ELR (cell line): ENCODE measurements around the gene PTGIS.

Experiments
- DNase-seq: peaks from one replicate; pipeline ENCODE4 v3.0.0-alpha.2; 2015; ENCODE audit warnings: low read depth

Gene PTGIS

GRCh38 chr20:49595811-49596561 is 28.0 kb upstream of the PTGIS start:
- peak; percentile 86 for DNase-seq

- DNase-seq = no peak
Observed at GRCh38 chr20:49595346-49595745, 27.4 kb upstream of the PTGIS start.

DNA sequence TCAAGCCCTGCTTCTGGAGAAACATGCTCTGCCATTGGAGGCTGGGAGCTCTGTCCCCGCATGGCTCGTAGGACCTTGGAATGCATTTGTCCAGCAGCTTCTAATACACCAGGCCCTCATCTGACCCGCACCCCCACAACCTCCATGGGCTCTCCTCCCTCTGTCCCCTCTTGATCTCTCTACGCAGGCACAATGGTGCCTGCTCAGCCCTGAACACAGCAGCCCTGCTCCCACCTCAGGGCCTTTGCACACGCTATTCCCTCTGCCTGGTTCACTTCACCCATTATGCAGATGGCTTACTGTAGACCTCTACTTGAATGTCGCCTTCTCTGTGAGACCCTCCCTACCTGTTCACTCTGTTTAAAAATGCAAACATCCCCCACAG is 27.0 kb upstream of the PTGIS start:
- no peak for DNase-seq

DNA sequence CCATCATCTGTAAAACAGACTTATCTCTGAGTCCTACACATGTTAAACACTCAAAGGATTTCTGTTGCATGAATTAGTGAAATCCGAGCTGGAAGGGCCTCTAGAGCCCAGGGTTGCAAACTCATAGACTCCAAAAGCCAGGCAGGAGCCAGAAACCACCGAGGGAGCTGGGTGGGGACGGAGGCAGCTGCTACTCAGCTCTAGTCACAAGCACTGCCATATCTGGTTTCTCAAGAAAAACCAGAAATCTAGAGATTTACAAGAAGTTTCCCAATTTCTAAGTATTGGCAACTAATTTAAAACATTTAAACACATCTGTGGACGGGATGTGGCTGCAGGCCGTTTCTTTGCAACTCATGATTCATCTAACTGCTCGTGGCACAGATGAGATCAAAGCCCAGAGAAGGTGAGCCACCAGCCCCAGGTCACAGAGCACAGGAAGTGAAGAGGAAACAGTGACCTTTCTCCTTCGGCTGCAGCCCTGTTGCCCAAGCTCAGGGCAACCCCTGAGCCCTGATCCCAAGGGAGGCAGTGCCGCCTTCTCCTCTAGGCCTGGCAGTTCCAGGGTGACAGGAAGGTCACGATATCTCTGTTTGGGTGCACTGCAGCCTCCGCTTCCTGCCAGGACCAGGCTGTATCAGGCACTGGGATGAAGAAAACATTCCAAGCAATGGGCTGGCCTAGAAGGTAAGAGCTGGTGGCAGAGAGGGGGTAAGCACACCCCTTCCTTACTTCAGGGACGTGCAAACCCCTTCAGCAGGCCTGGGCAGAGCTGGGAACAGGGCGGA is 26.4 kb upstream of the PTGIS start:
- DNase-seq = peak; percentile 59

DNA sequence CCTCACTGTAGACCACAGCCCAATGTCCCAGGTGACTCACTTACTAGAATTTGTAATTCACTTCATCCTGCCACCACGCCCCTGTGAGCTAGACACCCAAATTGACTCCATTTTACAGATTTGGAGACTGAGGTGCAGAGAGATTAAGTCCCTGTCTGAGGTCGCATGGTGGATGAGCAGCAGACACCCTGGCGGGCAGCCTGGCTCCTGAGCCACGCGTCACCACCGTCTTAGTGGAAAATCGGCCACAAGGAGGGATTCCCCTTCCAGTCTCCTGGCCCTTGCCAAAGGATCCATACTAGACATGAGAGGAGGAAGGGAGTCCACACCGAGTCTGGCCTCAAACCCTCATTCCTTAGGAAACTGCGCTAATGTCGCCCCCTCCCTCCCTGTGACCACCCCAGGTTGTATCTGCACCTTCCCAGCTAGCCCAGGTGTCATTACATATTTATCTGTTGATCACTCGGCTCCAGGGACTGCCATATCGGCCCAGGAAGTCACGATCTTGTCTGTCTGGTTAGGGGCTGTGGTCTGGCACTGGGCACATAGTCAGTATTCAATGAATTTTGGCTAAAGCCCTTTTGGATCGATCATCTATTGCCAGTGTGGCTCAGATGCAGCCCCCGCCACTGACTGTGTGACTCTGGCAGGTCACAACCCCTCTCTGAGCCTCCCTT is 25.7 kb upstream of the PTGIS start:
- DNase-seq = peak; percentile 42

GRCh38 chr20:49592120-49592519 is 24.2 kb upstream of the PTGIS start:
- DNase-seq = no peak

- no peak for DNase-seq
Observed at GRCh38 chr20:49591217-49591865, 23.4 kb upstream of the PTGIS start.

DNA sequence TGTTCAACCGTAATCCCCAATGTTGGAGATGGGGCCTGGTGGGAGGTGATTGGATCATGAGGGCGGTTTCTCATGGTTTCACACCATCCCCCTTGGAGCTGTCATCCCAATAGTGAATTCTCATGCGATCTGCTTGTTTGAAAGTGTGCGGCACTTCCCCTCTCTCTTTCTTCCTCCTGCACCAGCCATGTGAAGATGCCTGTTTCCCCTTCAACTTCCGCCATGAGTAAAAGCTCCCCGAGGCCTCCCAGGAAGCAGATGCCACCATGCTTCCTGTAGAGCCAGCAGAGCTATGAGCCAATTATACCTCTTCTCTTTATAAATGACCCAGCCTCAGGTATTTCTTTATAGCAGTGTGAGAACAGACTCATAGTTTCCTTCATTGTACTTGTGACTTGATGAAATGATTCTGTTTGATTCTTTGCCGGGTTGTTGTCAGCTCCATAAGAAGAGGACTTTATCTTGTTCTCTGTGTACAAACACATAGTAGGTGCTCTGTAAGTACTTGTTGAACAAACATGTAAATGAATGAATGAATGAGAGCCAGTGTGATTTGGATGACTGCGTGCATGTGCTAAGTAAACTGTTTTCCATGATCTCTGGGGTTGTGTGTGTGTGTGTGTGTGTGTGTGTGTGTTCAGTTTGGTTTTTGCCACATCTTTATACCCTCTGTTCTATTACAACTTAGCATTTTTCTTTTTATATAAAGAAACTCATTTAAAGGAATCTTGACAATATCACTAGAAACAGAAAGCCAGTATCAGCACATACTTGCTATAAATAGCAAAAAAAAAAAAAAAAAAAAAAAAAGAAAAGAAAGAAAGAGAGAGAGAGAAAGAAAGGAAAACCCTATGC is 22.5 kb upstream of the PTGIS start:
- no peak for DNase-seq

- DNase-seq = no peak
Observed at GRCh38 chr20:49589747-49590146, 21.8 kb upstream of the PTGIS start.

GRCh38 chr20:49587111-49587570 is 19.2 kb upstream of the PTGIS start:
- DNase-seq = no peak

GRCh38 chr20:49585585-49586245 is 17.8 kb upstream of the PTGIS start:
- DNase-seq = no peak

- DNase-seq = no peak
Observed at GRCh38 chr20:49584418-49585382, 16.8 kb upstream of the PTGIS start.

DNA sequence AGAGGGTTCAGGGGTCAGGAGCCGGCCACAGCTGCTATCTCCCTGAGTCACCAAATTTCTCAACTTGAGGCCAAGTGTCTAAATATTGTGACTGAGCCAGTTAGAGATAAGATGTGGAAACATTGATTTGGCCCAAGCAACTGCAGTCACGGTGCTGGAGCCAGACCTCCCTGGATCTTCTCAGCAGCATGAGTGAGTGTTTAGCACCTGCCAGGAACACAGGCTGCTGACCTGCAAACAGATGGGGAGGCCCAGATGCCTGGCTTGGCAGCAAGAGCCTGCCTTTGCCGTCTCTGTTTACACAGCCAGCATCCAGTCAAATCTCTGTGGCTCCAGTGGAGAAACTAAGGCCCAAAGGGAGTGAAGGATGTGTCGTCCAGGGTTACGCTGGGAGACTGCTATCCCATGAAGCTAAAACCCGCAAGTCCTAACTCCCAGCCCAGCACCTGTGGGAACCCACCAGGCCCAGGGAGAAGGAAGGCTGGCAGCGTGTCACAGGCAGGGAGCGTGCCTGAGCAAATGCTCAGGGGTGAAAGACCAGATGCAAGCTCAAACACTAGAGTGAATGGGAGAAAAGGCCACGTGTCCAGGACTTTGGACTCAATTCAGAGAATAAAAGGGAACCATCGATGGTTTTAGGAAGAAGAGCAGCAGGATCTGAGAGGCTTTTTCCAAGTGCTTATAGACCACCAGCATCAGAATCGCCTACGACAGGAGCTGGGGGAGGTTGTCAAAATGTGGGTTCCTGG is 15.9 kb upstream of the PTGIS start:
- peak; percentile 47 for DNase-seq

DNA sequence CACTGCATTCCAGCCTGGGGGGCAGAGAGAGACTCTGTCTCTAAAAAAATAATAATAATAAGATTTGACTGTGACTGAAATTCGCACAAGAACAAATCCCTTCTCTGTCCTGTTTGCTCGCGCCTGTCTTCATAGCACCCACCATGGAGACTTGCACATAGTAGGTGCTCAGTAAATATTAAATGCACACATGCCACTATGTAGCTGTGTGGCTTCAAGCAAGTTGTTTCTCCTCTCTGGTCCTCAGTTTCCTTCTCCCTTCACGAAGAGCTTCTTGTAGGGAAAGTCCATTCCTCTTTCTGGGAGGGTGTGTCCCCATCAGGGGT is 15.4 kb upstream of the PTGIS start:
- no peak for DNase-seq

DNA sequence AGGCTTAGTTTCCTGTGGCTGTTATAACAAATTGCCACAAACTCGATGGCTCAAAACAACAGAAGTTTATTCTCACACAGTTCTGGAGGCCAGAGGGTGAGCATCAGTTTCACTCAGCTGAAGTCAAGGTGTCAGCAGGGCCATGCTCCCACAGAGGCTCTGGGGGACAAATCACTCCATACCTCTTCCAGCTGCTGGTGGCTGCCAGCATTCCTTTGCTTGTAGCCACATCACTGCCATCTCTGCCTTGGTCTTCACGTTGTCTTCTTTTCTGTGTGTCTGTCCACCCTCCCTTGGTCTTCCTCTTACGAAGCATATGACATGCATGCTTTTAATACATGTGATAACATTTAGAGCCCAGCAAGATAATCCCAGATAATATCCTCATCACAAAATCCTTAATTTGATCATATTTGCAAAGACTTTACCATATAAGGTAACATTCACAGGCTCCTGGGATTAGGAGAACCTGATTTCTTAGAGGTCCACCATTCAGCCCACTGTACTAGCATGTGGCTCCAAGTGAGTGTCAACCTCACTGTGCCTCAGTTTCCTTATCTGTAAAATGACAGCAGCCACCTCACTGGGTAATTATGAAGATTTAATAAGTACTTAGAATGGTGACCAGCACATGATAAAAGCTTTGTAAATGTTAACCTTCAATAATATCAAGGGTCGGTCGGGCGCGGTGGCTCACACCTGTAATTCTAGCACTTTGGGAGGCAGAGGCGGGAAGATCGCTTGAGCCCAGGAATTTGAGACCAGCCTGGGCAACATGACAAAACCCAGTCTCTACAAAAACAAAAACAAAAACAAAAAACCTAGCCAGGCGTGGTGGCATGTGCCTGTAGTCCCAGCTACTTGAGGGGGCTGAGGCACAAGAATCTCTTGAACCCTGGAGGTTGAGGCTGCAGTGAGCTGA is 14.7 kb upstream of the PTGIS start:
- no peak for DNase-seq

DNA sequence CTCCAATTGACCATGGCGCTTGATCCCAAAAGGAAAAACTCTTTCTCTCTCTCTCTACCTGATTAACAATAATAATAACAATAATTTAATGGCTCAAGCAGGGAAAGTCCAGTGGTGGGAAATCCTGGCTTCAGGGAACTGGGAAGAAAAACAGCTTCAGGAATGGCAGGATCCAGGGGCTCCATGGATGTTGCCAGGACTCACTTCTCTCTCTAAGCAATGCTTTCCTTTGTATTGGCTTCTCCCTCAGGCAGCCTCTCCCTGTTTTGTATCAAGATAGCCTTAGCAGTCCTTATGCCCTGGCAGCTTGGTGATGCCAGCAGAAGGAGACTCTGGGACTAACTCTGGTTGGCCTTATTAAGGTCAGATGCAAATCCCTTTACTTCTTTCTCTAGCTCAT is 13.5 kb upstream of the PTGIS start:
- no peak for DNase-seq

DNA sequence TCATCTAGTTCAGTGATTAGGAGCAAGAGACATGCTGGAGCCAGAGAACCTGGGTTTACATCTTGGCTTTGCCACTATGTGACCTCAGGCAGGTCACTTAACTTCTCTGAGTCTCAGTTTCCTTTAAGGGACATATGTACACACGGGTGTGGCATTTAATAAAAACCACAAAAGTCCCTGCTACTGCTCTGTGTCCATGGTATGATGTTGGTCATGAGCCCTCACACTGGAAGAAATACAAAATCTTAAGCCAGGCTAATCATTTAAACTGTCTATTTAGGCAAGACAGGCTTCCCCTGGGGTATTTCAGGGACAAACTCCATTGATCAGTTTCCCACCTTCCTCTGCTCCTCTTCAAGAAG is 12.9 kb upstream of the PTGIS start:
- no peak for DNase-seq
